Kidney tubule cell (primary cell): ENCODE measurements around the gene FBXO21.

ENCODE experiments used
- DNase-seq: peaks from one replicate; pipeline ENCODE4 v3.0.0-alpha.2; 2018; ENCODE audit warnings: low spot score

FBXO21 gene

GRCh38 chr12:117139025-117139717 is 51.1 kb downstream of the FBXO21 start:
- no peak for DNase-seq

- no peak for DNase-seq
Observed at GRCh38 chr12:117134721-117135120, 55.5 kb downstream of the FBXO21 start.

GRCh38 chr12:117134059-117134458 is 56.2 kb downstream of the FBXO21 start:
- DNase-seq, result no peak

GRCh38 chr12:117130801-117131200 is 59.5 kb downstream of the FBXO21 start:
- peak; percentile 15 for DNase-seq

GRCh38 chr12:117129391-117129790 is 60.9 kb downstream of the FBXO21 start:
- DNase-seq, result no peak

GRCh38 chr12:117127933-117128823 is 62.1 kb downstream of the FBXO21 start:
- DNase-seq, result no peak

- no peak for DNase-seq
Observed at GRCh38 chr12:117126335-117126734, 63.9 kb downstream of the FBXO21 start.

GRCh38 chr12:117125767-117126166 is 64.5 kb downstream of the FBXO21 start:
- DNase-seq, result no peak

GRCh38 chr12:117125272-117125613 is 65.0 kb downstream of the FBXO21 start:
- peak; percentile 37 for DNase-seq

GRCh38 chr12:117124421-117125271 is 65.6 kb downstream of the FBXO21 start:
- no peak for DNase-seq

- no peak for DNase-seq
Observed at GRCh38 chr12:117121441-117121840, 68.8 kb downstream of the FBXO21 start.

- no peak for DNase-seq
Observed at GRCh38 chr12:117120787-117121186, 69.5 kb downstream of the FBXO21 start.

- peak; percentile 59 for DNase-seq
Observed at GRCh38 chr12:117119592-117120198, 70.6 kb downstream of the FBXO21 start.

- no peak for DNase-seq
Observed at GRCh38 chr12:117118838-117119591, 71.3 kb downstream of the FBXO21 start.

GRCh38 chr12:117114784-117115183 is 75.5 kb downstream of the FBXO21 start:
- no peak for DNase-seq

- no peak for DNase-seq
Observed at GRCh38 chr12:117113231-117113630, 77.0 kb downstream of the FBXO21 start.

- no peak for DNase-seq
Observed at GRCh38 chr12:117111821-117112595, 78.3 kb downstream of the FBXO21 start.

- DNase-seq, result no peak
Observed at GRCh38 chr12:117111386-117111785, 78.9 kb downstream of the FBXO21 start.

- no peak for DNase-seq
Observed at GRCh38 chr12:117109943-117110635, 80.2 kb downstream of the FBXO21 start.

GRCh38 chr12:117105902-117106301 is 84.4 kb downstream of the FBXO21 start:
- no peak for DNase-seq
